Keratinocyte (primary cell): ENCODE results near the gene GMIP. TPM values are rescaled to one million over a fixed set of nuclear protein-coding genes. Genes with fewer than 3 reads are reported as not detected.

ENCODE experiments used
- DNase-seq: peaks from one replicate; pipeline ENCODE4 v3.0.0-alpha.2; 2011; ENCODE audit warnings: low read depth, missing footprints, low spot score
- FAIRE-seq: peaks from 2 replicates; lab custom pipeline; 2011; peaks lifted over from hg19 to GRCh38; lab: Jason Lieb, UNC
- H2AFZ ChIP-seq: 2 replicates; pipeline ENCODE4 v1.6.0; 2012; ENCODE audit warnings: low read length, control low read depth, inconsistent platforms; ENCODE audit not compliant: control insufficient read depth
- H3K27ac ChIP-seq: 2 replicates; pipeline ENCODE4 v1.5.1; 2011; ENCODE audit warnings: low read length; ENCODE audit not compliant: control insufficient read depth, insufficient read depth
- H3K27me3 ChIP-seq: 3 replicates; pipeline ENCODE4 v1.6.0; 2011; ENCODE audit warnings: low read length; ENCODE audit not compliant: control insufficient read depth, insufficient read depth; ENCODE audit errors: extremely low read depth
- H3K36me3 ChIP-seq, 2 experiments: 2 replicates in 1 of 2; 3 replicates in 1 of 2; pipeline ENCODE4 v1.5.1; 2011; ENCODE audit warnings: low read length in 2 of 2, mild to moderate bottlenecking in 1 of 2; ENCODE audit not compliant: control insufficient read depth in 2 of 2, insufficient read depth in 2 of 2; ENCODE audit errors: extremely low read depth in 1 of 2
- H3K4me1 ChIP-seq: 3 replicates; pipeline ENCODE4 v1.5.1; 2011; ENCODE audit warnings: low read length; ENCODE audit not compliant: control insufficient read depth, insufficient read depth; ENCODE audit errors: extremely low read depth
- H3K4me2 ChIP-seq: 3 replicates; pipeline ENCODE4 v1.6.0; 2011; ENCODE audit warnings: low read depth, low read length; ENCODE audit not compliant: control insufficient read depth, insufficient read depth; ENCODE audit errors: extremely low read depth
- H3K4me3 ChIP-seq, 3 experiments: fragments of 200-600 bp in 1 of 3; sonication (generic) in 1 of 3; 2 replicates in 2 of 3; 3 replicates in 1 of 3; pipeline ENCODE4 v1.5.1; 2011 to 2016; ENCODE audit warnings: low read length in 3 of 3, mild to moderate bottlenecking in 3 of 3, control low read depth in 2 of 3, inconsistent platforms in 1 of 3, low read depth in 1 of 3, mixed read lengths in 1 of 3, mixed run types in 1 of 3, moderate library complexity in 1 of 3; ENCODE audit not compliant: control insufficient read depth in 2 of 3, insufficient read depth in 2 of 3; ENCODE audit errors: extremely low read depth in 1 of 3
- H3K79me2 ChIP-seq: 2 replicates; pipeline ENCODE4 v1.6.0; 2012; ENCODE audit warnings: low read length; ENCODE audit not compliant: control insufficient read depth, insufficient read depth
- H3K9ac ChIP-seq: 3 replicates; pipeline ENCODE4 v1.6.0; 2011; ENCODE audit warnings: low read length; ENCODE audit not compliant: control insufficient read depth, insufficient read depth; ENCODE audit errors: extremely low read depth
- H3K9me1 ChIP-seq: 3 replicates; pipeline ENCODE4 v1.6.0; 2011; ENCODE audit warnings: low read length; ENCODE audit not compliant: control insufficient read depth, insufficient read depth; ENCODE audit errors: extremely low read depth
- H3K9me3 ChIP-seq: 2 replicates; pipeline ENCODE4 v1.5.1; 2012; ENCODE audit warnings: low read depth, low read length; ENCODE audit not compliant: control insufficient read depth
- H4K20me1 ChIP-seq: 3 replicates; pipeline ENCODE4 v1.6.0; 2011; ENCODE audit warnings: low read length; ENCODE audit not compliant: control insufficient read depth, insufficient read depth; ENCODE audit errors: extremely low read depth
- CTCF ChIP-seq, 3 experiments: IDR thresholded peaks in 1 of 3; conservative IDR thresholded peaks in 1 of 3; optimal IDR thresholded peaks in 1 of 3; 2 replicates in 2 of 3; 3 replicates in 1 of 3; pipeline versions ENCODE3 to v1.5.1; 2011; ENCODE audit warnings: low read length in 3 of 3, mild to moderate bottlenecking in 3 of 3, moderate library complexity in 2 of 3, control low read depth in 1 of 3, inconsistent platforms in 1 of 3; ENCODE audit not compliant: insufficient read depth in 2 of 3; ENCODE audit errors: extremely low read depth in 1 of 3
- EZH2 ChIP-seq: IDR thresholded peaks from one replicate; pipeline ENCODE4 v1.6.1; 2012; ENCODE audit warnings: inconsistent platforms, mild to moderate bottlenecking, low read length, moderate library complexity
- dilution Hi-C: fragments of 300-500 bp; cut with MboI; formaldehyde crosslinking; loops from one replicate; pipeline ENCODE4 v1.7.0; 2020; ENCODE audit warnings: low sequenced_read_pairs; ENCODE audit not compliant: extremely low pct_ligation_motif_present
- polyA plus RNA-seq, 5 experiments: library from polyadenylated mRNA; depleted of rRNA in 3 of 5; stranded (reverse) in 3 of 5; stranded (forward) in 1 of 5; unstranded in 1 of 5; fragments of >200 nt; gene quantifications; 1 replicate in 1 of 5; 2 replicates in 3 of 5; 3 replicates in 1 of 5; pipeline versions ENCODE4 v1.2.1 to v1.2.3, GENCODE V29; 2011 to 2012; ENCODE audit warnings: missing spikeins in 2 of 5, low read depth in 1 of 5, low replicate concordance in 1 of 5

GMIP gene
- polyA plus RNA-seq, 1 donor (not counting 4 experiments of a cell fraction or from before 2014, with no cell fraction given) = 5.0 TPM

DNA sequence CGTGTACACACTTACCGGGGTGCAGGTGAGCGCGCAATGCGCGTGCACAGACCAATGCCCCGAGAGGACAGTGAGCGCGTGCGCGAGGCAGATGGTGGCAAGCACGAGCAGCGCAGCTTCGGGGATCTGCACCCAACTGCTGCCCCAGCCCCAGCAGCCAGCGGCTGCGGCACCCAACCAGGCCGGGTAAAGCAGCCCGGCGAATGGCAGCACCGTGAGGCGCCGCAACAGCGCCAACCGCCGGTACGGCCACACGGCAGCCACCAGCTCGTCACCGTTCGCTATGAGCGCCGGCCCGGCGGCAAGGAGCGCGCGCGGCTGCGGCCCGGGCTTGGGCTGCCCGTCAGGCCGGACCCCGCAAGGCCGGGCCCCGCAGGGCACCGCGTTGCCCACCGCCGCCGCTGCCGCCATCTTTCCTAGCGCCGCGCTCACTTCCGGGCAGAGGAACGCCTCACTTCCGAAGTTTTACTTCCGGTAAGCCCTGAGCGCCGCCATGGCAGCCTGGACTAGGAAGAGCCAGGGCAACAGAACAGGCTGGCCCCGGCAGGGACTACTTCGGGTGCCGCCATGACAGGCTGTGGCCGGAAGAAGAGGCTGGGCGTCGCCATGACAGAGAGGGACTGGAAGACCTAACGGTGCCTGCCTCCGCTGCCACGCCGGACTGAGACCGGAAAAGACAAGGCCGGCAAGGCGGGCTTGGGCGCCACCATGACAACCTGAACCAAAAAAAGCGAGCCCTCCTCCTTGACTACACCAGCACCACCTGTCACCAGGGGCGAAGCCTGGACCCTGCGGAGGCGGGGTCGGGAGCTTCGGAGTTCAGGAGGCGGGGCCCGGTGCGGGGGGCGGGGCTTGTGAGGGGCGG lies 20.0 kb upstream of the GMIP start, which contains the start of gene ATP13A1:
Gene ATP13A1 (minus strand): TSS at position 421 of the 865 bp plus-strand sequence. CDS start 10 bp downstream, at position 411.
- Histone ChIP-seq H3K27me3 (no peaks in the 10 kb centered on the region), H3K4me1 (peaks cover 16% of the 10 kb centered on the region), H2AFZ (peak within 1 kb of the TSS; percentile 96), H3K9me3 (no peaks in the 10 kb centered on the region), H3K4me3 (peak within 1 kb of the TSS; percentile 57 to 80 (median 79)), H3K79me2 (peaks cover 35% of the 10 kb centered on the region), H3K9ac (peak within 1 kb of the TSS; percentile 86), H3K4me2 (peak within 1 kb of the TSS; percentile 77), H3K27ac (peak within 1 kb of the TSS; percentile 85), H4K20me1 (peaks cover 6% of the 10 kb centered on the region), H3K9me1 (no peaks in the 10 kb centered on the region), H3K36me3 (peaks cover 10 to 25% of the 10 kb centered on the region in 2 experiments)
- DNase-seq = peak; percentile 69
- dilution Hi-C loops = no loop called here
- peak; percentile 44 for FAIRE-seq
- peak in 2 of 3 experiments; percentile 33 to 42 for TF ChIP-seq CTCF (optimal IDR thresholded peaks at IDR 0.05 in 1 of 3, IDR thresholded peaks at IDR 0.05 in 1 of 3, conservative IDR thresholded peaks at IDR 0.05 in 1 of 3; ENCODE audit: extremely low read depth in 1 of 3, insufficient read depth in 2 of 3, low read length in 3 of 3)
- TF ChIP-seq EZH2 = no peak

GRCh38 chr19:19662871-19663255 lies 19.4 kb upstream of the GMIP start:
- dilution Hi-C loops = no loop called here
- TF ChIP-seq EZH2 (no peak), CTCF (optimal IDR thresholded peaks at IDR 0.05 in 1 of 3, IDR thresholded peaks at IDR 0.05 in 1 of 3, conservative IDR thresholded peaks at IDR 0.05 in 1 of 3; ENCODE audit: extremely low read depth in 1 of 3, insufficient read depth in 2 of 3, low read length in 3 of 3) (no peak)
- peak overlapping the region; percentile 85 for H3K27ac ChIP-seq
- peaks cover 16 to 30% of the 10 kb centered on the region in 2 experiments for H3K36me3 ChIP-seq
- H3K4me1 ChIP-seq = peaks cover 16% of the 10 kb centered on the region
- H3K9me3 ChIP-seq = no peaks in the 10 kb centered on the region
- H4K20me1 ChIP-seq = peaks cover 6% of the 10 kb centered on the region
- H3K4me2 ChIP-seq = peak overlapping the region; percentile 77
- H2AFZ ChIP-seq = peak overlapping the region; percentile 96
- H3K79me2 ChIP-seq = peaks cover 35% of the 10 kb centered on the region
- H3K9me1 ChIP-seq = no peaks in the 10 kb centered on the region
- no peaks in the 10 kb centered on the region for H3K27me3 ChIP-seq
- DNase-seq (no peak), FAIRE-seq (no peak)
- peak overlapping the region; percentile 57 to 80 (median 79) for H3K4me3 ChIP-seq
- peak overlapping the region; percentile 86 for H3K9ac ChIP-seq
